DND-41 (cell line): ENCODE data around the gene ANKRD33.

Experiments
- ATAC-seq: fragments of 200-7000 bp; cut with Tn5 transposase; 3 replicates; pipeline ENCODE4 v1.9.1; 2021; ENCODE audit warnings: low read depth; ENCODE audit not compliant: insufficient read depth
- DNase-seq: peaks from one replicate; pipeline ENCODE4 v3.0.0-alpha.2; 2020
- H2AFZ ChIP-seq: 2 replicates; pipeline ENCODE4 v1.6.0; 2012; ENCODE audit warnings: low read depth, low read length
- H3K27ac ChIP-seq: 2 replicates; pipeline ENCODE4 v1.5.1; 2012; ENCODE audit warnings: low read length, inconsistent platforms
- H3K27me3 ChIP-seq: fragments of 200-600 bp; sonication (generic); 2 replicates; pipeline ENCODE4 v1.6.0; 2012; ENCODE audit warnings: low read length, mild to moderate bottlenecking, inconsistent platforms; ENCODE audit not compliant: insufficient read depth, poor library complexity
- H3K36me3 ChIP-seq: 2 replicates; pipeline ENCODE4 v1.5.1; 2012; ENCODE audit warnings: low read length, inconsistent platforms; ENCODE audit not compliant: insufficient read depth
- H3K4me1 ChIP-seq: 2 replicates; pipeline ENCODE4 v1.5.1; 2012; ENCODE audit warnings: mild to moderate bottlenecking, low read length; ENCODE audit not compliant: insufficient read depth
- H3K4me2 ChIP-seq: 2 replicates; pipeline ENCODE4 v1.6.0; 2012; ENCODE audit warnings: mild to moderate bottlenecking, moderate library complexity, low read length, inconsistent platforms; ENCODE audit not compliant: insufficient read depth
- H3K4me3 ChIP-seq, 2 experiments: fragments of 200-600 bp in 1 of 2; shearing (Covaris generic) in 1 of 2; 2 replicates each; pipeline ENCODE4 v1.5.1; 2012 to 2016; ENCODE audit warnings: inconsistent platforms in 2 of 2, low read length in 2 of 2, mild to moderate bottlenecking in 2 of 2, low read depth in 1 of 2, moderate library complexity in 1 of 2
- H3K79me2 ChIP-seq: 2 replicates; pipeline ENCODE4 v1.6.0; 2012; ENCODE audit warnings: low read length, inconsistent platforms; ENCODE audit not compliant: insufficient read depth
- H3K9ac ChIP-seq: 2 replicates; pipeline ENCODE4 v1.6.0; 2012; ENCODE audit warnings: low read depth, mild to moderate bottlenecking, inconsistent platforms, low read length, moderate library complexity
- H3K9me3 ChIP-seq: 2 replicates; pipeline ENCODE4 v1.5.1; 2012; ENCODE audit warnings: low read length, moderate library complexity, mild to moderate bottlenecking, inconsistent platforms; ENCODE audit not compliant: insufficient read depth, severe bottlenecking
- H4K20me1 ChIP-seq: 2 replicates; pipeline ENCODE4 v1.6.0; 2012; ENCODE audit warnings: low read length; ENCODE audit not compliant: insufficient read depth
- EZH2 ChIP-seq: IDR thresholded peaks from 3 replicates; pipeline ENCODE4 v1.6.1; 2012; ENCODE audit warnings: borderline replicate concordance, low read depth, mild to moderate bottlenecking, moderate library complexity, low read length, inconsistent platforms; ENCODE audit not compliant: severe bottlenecking
- TF ChIP-seq, protein P1 (sequence below): IDR thresholded peaks from 2 replicates; pipeline ENCODE4 v1.5.1; 2012; ENCODE audit warnings: borderline replicate concordance, low read length, moderate library complexity, mild to moderate bottlenecking; ENCODE audit not compliant: poor library complexity, severe bottlenecking; ENCODE audit errors: extremely low read depth

ANKRD33 gene

GRCh38 chr12:51937926-51938325, 50.0 kb downstream of the ANKRD33 start:
- no peak for DNase-seq
- ATAC-seq = no peak
- Histone ChIP-seq H3K9ac (no peak overlapping the region), H3K27ac (no peak overlapping the region), H4K20me1 (no peaks in the 10 kb centered on the region; the same call in none of the 2 replicates), H3K4me3 (no peak overlapping the region), H3K4me1 (no peaks in the 10 kb centered on the region), H3K36me3 (no peaks in the 10 kb centered on the region), H3K9me3 (no peaks in the 10 kb centered on the region), H2AFZ (no peak overlapping the region), H3K4me2 (no peak overlapping the region), H3K79me2 (no peaks in the 10 kb centered on the region), H3K27me3 (peaks cover 13% of the 10 kb centered on the region)
- no peak for TF ChIP-seq EZH2
- TF ChIP-seq, protein P1, sequence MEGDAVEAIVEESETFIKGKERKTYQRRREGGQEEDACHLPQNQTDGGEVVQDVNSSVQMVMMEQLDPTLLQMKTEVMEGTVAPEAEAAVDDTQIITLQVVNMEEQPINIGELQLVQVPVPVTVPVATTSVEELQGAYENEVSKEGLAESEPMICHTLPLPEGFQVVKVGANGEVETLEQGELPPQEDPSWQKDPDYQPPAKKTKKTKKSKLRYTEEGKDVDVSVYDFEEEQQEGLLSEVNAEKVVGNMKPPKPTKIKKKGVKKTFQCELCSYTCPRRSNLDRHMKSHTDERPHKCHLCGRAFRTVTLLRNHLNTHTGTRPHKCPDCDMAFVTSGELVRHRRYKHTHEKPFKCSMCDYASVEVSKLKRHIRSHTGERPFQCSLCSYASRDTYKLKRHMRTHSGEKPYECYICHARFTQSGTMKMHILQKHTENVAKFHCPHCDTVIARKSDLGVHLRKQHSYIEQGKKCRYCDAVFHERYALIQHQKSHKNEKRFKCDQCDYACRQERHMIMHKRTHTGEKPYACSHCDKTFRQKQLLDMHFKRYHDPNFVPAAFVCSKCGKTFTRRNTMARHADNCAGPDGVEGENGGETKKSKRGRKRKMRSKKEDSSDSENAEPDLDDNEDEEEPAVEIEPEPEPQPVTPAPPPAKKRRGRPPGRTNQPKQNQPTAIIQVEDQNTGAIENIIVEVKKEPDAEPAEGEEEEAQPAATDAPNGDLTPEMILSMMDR = no peak

GRCh38 chr12:51938726-51939125, 50.8 kb downstream of the ANKRD33 start:
- no peaks in the 10 kb centered on the region for H3K79me2 ChIP-seq
- H4K20me1 ChIP-seq = no peaks in the 10 kb centered on the region; the same call in none of the 2 replicates
- H3K9ac ChIP-seq = no peak overlapping the region
- DNase-seq = no peak
- no peak for TF ChIP-seq EZH2
- TF ChIP-seq, protein P1 = no peak
- no peak overlapping the region for H3K27ac ChIP-seq
- no peak overlapping the region for H2AFZ ChIP-seq
- no peaks in the 10 kb centered on the region for H3K36me3 ChIP-seq
- H3K4me2 ChIP-seq = no peak overlapping the region
- H3K27me3 ChIP-seq = peaks cover 13% of the 10 kb centered on the region
- H3K4me1 ChIP-seq = no peaks in the 10 kb centered on the region
- H3K4me3 ChIP-seq = no peak overlapping the region
- no peak for ATAC-seq
- H3K9me3 ChIP-seq = no peaks in the 10 kb centered on the region

DNA sequence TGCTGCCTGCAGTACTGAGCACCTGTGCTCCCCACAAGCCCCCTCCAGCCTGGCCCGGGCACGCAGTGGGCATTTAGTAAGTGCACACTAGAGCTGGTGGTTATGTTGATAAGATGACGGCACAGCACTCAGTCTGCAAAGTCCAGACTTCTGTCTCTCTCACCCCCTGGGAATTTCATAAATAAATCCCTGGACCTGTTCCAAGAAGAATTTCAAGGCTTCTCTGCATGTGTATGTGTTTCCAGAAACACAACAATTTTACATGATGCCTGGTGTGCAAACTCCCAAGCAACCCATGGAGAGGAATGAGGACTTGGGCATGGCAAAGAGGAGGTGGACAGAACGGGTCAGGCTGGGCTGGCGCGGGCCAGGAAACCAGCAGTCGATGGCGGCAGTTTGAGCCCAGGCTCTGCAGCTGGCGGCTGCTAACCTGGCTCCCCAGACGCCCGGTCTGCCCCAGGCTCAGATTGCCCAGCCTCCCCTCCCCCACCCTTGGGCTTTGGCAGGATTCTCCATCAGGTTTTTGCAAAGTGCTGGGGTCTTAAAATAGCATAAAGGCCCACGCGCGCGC, 53.2 kb downstream of the ANKRD33 start:
- H3K27me3 ChIP-seq = peaks cover 13% of the 10 kb centered on the region
- no peak overlapping the region for H3K9ac ChIP-seq
- H3K4me2 ChIP-seq = no peak overlapping the region
- H4K20me1 ChIP-seq = no peaks in the 10 kb centered on the region; the same call in 1 of the 2 replicates
- no peak overlapping the region for H3K27ac ChIP-seq
- H3K4me3 ChIP-seq = no peak overlapping the region
- peaks cover 14% of the 10 kb centered on the region for H3K9me3 ChIP-seq
- H3K79me2 ChIP-seq = no peaks in the 10 kb centered on the region
- no peaks in the 10 kb centered on the region for H3K4me1 ChIP-seq
- DNase-seq (no peak), ATAC-seq (no peak)
- no peak for TF ChIP-seq EZH2
- TF ChIP-seq, protein P1 = no peak
- H2AFZ ChIP-seq = no peak overlapping the region
- H3K36me3 ChIP-seq = no peaks in the 10 kb centered on the region
